ENCODE measurements around the gene AEBP1.
A peak's percentile ranks its signal among the peaks of the same experiment; 100 is the strongest.

AEBP1 gene

DNA sequence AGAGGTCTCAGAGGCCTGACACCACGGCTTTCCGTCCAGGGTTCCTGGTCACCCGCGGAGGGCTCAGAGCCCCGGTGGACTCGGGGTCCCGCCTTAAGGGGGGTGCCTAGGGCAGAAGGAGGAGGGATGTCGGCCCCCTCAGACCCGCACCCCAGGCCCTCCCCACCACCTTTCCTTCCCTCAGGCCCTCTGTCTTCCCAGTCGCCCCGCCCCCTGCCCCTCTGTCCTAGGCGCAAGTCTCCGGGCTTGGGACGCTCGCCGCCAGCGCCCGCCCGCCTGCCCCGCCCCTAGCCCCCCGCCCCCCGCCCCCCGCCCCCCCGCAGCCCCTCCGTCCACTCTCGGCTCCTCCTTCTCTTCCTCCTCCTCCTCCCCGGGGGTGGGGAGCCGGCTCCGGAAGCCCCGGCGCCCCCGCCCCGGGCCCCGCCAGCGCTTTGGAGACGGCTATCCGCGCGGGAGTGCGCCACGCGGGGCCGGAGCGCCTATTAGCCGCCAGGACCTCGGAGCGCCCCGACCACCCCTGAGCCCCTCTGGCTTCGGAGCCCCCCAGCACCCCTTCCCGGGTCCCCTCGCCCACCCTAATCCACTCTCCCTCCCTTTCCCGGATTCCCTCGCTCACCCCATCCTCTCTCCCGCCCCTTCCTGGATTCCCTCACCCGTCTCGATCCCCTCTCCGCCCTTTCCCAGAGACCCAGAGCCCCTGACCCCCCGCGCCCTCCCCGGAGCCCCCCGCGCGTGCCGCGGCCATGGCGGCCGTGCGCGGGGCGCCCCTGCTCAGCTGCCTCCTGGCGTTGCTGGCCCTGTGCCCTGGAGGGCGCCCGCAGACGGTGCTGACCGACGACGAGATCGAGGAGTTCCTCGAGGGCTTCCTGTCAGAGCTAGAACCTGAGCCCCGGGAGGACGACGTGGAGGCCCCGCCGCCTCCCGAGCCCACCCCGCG is at the start of gene AEBP1:
Gene AEBP1, plus strand, starts transcription at position 423 of the 937 bp plus-strand sequence. Its CDS starts 321 bp downstream, at position 744.
- peak; percentile 24 for DNase-seq

- DNase-seq, result no peak
Measured at GRCh38 chr7:44056681-44057080, 47.5 kb upstream of the AEBP1 start.

- no peak for DNase-seq
Measured at GRCh38 chr7:44057181-44057848, 46.8 kb upstream of the AEBP1 start.

- DNase-seq, result no peak
Measured at GRCh38 chr7:44057849-44058758, 46.0 kb upstream of the AEBP1 start.

DNA sequence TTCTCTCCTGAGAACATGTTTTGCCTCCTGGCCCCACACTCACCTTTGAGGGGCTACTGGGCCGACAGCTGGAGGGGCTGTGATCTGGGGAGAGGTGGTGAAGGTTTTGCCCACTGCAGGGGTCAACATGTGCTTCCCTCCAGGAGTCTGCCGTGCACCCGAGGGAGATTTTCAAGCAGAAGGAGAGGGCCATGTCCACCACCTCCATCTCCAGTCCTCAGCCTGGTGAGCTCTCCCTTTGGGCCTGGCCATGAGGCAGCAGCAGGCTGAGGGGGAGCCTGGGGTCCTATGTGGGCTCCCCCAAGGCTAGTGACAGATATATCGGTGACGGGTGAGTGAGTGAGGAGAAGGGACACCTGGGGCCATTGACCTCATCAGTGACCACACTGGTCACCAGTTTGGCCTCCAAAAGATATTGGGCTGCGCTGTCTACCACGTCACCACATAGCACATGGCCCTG is 45.4 kb upstream of the AEBP1 start:
- no peak for DNase-seq

DNA sequence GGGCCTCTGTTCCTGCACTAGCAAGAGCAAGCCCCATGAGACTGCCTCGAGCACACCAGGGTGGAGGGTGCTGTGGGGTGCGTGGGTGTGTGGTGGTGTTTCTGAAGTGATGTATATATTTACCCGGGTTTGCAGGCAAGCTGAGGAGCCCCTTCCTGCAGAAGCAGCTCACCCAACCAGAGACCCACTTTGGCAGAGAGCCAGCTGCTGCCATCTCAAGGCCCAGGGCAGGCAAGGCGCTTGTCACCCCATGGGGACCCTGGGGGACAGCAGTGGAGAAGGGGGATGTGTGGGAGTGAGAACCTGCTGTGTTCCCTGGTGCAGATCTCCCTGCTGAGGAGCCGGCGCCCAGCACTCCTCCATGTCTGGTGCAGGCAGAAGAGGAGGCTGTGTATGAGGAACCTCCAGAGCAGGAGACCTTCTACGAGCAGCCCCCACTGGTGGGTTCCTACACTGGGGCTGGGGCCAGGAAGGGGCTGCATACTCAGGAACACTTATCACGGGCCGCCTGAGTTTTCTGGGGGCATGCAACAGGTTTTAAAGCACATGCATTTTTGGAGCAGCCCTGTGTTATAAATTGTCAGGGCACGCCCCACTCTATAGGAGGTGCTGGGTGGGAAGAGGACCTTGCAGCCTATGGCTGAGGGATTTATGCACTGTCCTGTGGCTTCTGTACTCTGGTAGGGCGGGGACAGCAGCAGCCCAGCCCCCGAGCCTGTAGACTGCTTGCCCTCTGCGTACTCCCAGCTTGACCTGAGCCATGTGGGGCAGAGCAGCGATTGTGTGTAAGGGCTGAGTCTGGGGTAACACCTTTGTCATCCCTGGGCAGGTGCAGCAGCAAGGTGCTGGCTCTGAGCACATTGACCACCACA is 44.7 kb upstream of the AEBP1 start:
- DNase-seq, result no peak

- no peak for DNase-seq
Measured at GRCh38 chr7:44060091-44060947, 43.8 kb upstream of the AEBP1 start.

- no peak for DNase-seq
Measured at GRCh38 chr7:44060948-44061644, 43.0 kb upstream of the AEBP1 start.

DNA sequence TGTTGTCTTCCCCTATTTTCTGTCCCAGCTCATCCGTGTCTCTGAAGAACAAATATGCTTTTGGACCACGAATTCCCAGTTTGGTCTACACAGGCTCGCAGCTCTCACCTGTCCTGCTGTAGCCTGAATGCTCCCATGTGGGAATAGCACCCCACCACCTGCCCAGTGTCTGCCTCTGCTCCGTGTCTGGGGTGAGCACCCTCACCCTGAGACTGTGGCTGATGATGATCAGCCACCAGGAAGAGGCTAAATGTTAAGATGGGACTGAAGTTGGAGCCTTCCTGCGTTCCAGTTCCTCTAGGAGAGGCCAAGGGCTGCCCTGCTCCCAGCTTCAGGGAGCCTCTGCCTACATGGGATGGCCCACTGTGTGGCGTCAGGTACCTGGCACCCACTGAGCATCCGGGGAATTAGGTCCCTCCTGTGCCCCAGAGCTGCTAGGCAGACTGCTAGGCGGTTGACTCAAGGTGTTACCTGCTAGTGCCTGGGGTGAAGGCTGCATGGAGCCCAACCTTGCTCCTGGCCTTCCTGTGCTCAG is 42.4 kb upstream of the AEBP1 start:
- DNase-seq, result no peak

DNA sequence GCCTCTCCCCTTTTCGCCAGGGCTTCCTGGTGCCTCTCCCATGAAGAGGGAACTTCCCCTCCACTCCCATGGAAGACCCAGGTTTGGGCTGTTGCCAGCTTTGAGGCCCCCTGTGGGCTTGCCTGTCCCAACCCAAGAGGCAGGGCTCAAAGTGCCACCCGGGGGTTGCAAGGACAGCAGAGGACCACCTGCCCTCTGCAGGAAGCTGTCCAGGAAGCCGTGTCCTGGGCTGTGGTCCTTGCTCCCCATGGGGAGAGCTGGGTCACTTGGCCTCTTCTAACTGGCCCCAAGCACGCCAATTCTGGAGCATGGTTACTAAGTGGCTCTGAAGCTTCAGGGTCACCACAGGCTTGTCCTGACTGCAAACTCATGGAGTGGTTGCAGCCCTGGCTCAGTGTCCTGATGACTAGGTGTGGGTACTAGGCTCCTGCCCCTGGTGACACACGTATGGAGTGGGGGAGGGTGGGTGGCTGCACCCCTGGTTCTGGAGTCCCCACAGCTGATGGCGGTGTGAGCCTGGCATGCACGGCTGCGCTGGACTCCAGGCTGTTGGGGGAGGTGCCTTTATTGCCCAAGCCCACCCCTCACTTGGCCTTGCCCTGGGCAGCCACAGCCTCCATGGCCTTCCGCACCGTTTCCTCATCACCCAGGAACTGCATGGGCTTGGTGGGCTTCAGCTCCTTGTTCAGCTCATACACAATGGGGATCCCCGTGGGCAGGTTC is 41.8 kb upstream of the AEBP1 start:
- no peak for DNase-seq

GRCh38 chr7:44062903-44063295 is 41.2 kb upstream of the AEBP1 start:
- no peak for DNase-seq

- no peak for DNase-seq
Measured at GRCh38 chr7:44063547-44063893, 40.6 kb upstream of the AEBP1 start.

- DNase-seq, result no peak
Measured at GRCh38 chr7:44063894-44064651, 40.1 kb upstream of the AEBP1 start.

- DNase-seq, result no peak
Measured at GRCh38 chr7:44064791-44065430, 39.2 kb upstream of the AEBP1 start.

DNA sequence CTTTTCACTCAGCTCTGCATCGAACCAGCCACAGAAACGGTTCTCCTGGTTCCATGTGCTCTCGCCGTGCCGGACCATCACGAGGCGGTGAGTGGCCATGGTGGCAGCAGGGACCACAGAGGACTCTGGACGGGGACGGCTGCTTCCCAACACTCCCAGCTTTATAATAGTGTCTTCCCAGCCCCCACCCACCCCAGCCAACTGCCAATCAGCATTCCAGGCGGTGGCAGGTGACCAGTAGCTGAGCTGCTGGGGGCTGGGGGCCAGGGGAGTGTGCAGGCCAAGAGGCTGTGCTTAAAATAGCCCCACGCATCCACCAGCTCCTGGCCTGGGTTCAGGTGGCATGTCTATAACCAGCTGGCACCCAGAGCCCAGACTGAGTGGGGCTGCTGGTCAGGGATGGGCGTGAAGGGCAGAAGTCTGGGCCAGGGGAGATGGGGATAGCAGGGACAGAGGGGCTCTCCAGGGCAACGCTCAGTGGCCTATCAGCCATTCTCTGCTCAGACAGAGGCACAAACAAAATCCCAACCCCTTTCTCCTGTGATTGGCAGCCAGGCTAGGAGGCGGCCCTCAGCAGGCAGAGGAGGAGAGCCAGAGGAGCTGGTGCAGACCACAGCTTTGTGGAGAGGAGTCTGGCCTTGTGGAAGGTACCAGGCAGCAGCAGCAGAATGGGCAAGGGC is 38.6 kb upstream of the AEBP1 start, which contains the start of gene PGAM2:
Gene PGAM2, minus strand, starts transcription at position 137 of the 680 bp plus-strand sequence. Its CDS starts 38 bp downstream, at position 99.
- DNase-seq, result no peak

- DNase-seq, result no peak
Measured at GRCh38 chr7:44066111-44066460, 38.1 kb upstream of the AEBP1 start.

- DNase-seq, result no peak
Measured at GRCh38 chr7:44066494-44067063, 37.6 kb upstream of the AEBP1 start.

All from DMS79 (cell line).